LNCaP clone FGC (cell line): ENCODE measurements around the gene UNC119.

Experiments used
- DNase-seq: peaks from one replicate; pipeline ENCODE4 v3.0.0-alpha.2; 2011; ENCODE audit warnings: low read depth
- H3K4me3 ChIP-seq: 2 replicates; pipeline ENCODE4 v1.5.1; 2011; ENCODE audit warnings: mild to moderate bottlenecking, low read depth, low read length, control low read depth
- CTCF ChIP-seq: IDR thresholded peaks from 2 replicates; pipeline ENCODE4 v1.5.1; 2012; ENCODE audit warnings: mild to moderate bottlenecking; ENCODE audit not compliant: control insufficient read depth, insufficient read depth; ENCODE audit errors: extremely low read depth

The UNC119 gene

GRCh38 chr17:28585851-28586250 lies 33.4 kb upstream of the UNC119 start:
- no peak for TF ChIP-seq CTCF
- no peak for DNase-seq
- no peak overlapping the region for H3K4me3 ChIP-seq

GRCh38 chr17:28584434-28584833 lies 32.0 kb upstream of the UNC119 start:
- no peak for DNase-seq
- TF ChIP-seq CTCF, result no peak
- H3K4me3 ChIP-seq, result no peak overlapping the region

- no peak for TF ChIP-seq CTCF
- DNase-seq, result no peak
- H3K4me3 ChIP-seq, result no peak overlapping the region
Observed at GRCh38 chr17:28582513-28582912, 30.1 kb upstream of the UNC119 start.

- TF ChIP-seq CTCF, result no peak
- H3K4me3 ChIP-seq, result no peak overlapping the region
- no peak for DNase-seq
Observed at GRCh38 chr17:28580959-28581358, 28.5 kb upstream of the UNC119 start.

- DNase-seq, result no peak
- no peak overlapping the region for H3K4me3 ChIP-seq
- no peak for TF ChIP-seq CTCF
Observed at GRCh38 chr17:28579526-28579925, 27.1 kb upstream of the UNC119 start.

- no peak overlapping the region for H3K4me3 ChIP-seq
- TF ChIP-seq CTCF, result no peak
- no peak for DNase-seq
Observed at GRCh38 chr17:28578246-28579195, 26.1 kb upstream of the UNC119 start.

GRCh38 chr17:28577466-28577824 lies 25.0 kb upstream of the UNC119 start:
- DNase-seq, result no peak
- no peak overlapping the region for H3K4me3 ChIP-seq
- no peak for TF ChIP-seq CTCF
